GM23338 (cell line): Measurements from ENCODE around the gene C18orf54. TPM values are rescaled to one million over a fixed set of nuclear protein-coding genes. Genes with fewer than 3 reads are reported as not detected.
"Not testable (repeated sequence)": the region's sequence is repeated elsewhere in the genome, so short reads cannot be mapped to it uniquely, and the experiment has no call there.

Source experiments
- ATAC-seq: fragments of 200-7000 bp; cut with Tn5 transposase; 3 replicates; pipeline ENCODE4 v1.9.1; 2020
- DNase-seq: peaks from one replicate; pipeline ENCODE4 v3.0.0-alpha.2; 2015; ENCODE audit warnings: low spot score
- H2AFZ ChIP-seq: fragments of 200-600 bp; sonication (generic); 2 replicates; pipeline ENCODE4 v1.8.0; 2016; ENCODE audit warnings: antibody characterized with exemption, mild to moderate bottlenecking, moderate library complexity
- H3F3A ChIP-seq: fragments of 200-600 bp; sonication (generic); replicated peaks from 2 replicates; pipeline ENCODE4 v1.8.0; 2017; ENCODE audit warnings: antibody characterized with exemption, mixed run types, low read depth
- H3K27ac ChIP-seq: fragments of 200-600 bp; sonication (generic); 2 replicates; pipeline ENCODE4 v1.6.1; 2016; ENCODE audit warnings: low read depth
- H3K27me3 ChIP-seq: fragments of 200-600 bp; sonication (generic); 2 replicates; pipeline ENCODE4 v1.8.0; 2016; ENCODE audit warnings: mild to moderate bottlenecking, mixed run types, moderate library complexity; ENCODE audit not compliant: insufficient read depth
- H3K36me3 ChIP-seq: fragments of 200-600 bp; sonication (generic); 2 replicates; pipeline ENCODE4 v1.8.0; 2016; ENCODE audit warnings: mild to moderate bottlenecking; ENCODE audit not compliant: insufficient read depth
- H3K4me1 ChIP-seq: fragments of 200-600 bp; sonication (generic); 2 replicates; pipeline ENCODE4 v1.8.0; 2016; ENCODE audit warnings: mild to moderate bottlenecking, moderate library complexity; ENCODE audit not compliant: insufficient read depth
- H3K4me2 ChIP-seq: fragments of 200-600 bp; sonication (generic); 2 replicates; pipeline ENCODE4 v1.7.1; 2017; ENCODE audit warnings: mixed run types
- H3K4me3 ChIP-seq: fragments of 200-600 bp; sonication (generic); 2 replicates; pipeline ENCODE4 v1.6.1; 2016; ENCODE audit warnings: mixed run types
- H3K79me2 ChIP-seq: fragments of 200-600 bp; sonication (generic); replicated peaks from 2 replicates; pipeline ENCODE4 v1.8.0; 2017; ENCODE audit warnings: mild to moderate bottlenecking; ENCODE audit not compliant: insufficient read depth
- H3K9me2 ChIP-seq: fragments of 200-600 bp; sonication (generic); 2 replicates; pipeline ENCODE4 v1.8.0; 2017; ENCODE audit not compliant: insufficient read depth
- H4K20me1 ChIP-seq: fragments of 200-600 bp; sonication (generic); replicated peaks from 2 replicates; pipeline ENCODE4 v1.8.0; 2017; ENCODE audit warnings: mild to moderate bottlenecking; ENCODE audit not compliant: insufficient read depth
- H3K27ac Mint-ChIP-seq: 2 replicates; pipeline ENCODE4 v1.8.0; 2020; ENCODE audit warnings: inconsistent platforms, mild to moderate bottlenecking, moderate library complexity, mixed read lengths
- H3K27me3 Mint-ChIP-seq: 3 replicates; pipeline ENCODE4 v1.8.0; 2022; ENCODE audit warnings: low read depth, mild to moderate bottlenecking, moderate library complexity, mixed read lengths, inconsistent platforms; ENCODE audit not compliant: insufficient read depth, poor library complexity
- H3K36me3 Mint-ChIP-seq: 3 replicates; pipeline ENCODE4 v1.8.0; 2021; ENCODE audit warnings: low read depth, mild to moderate bottlenecking, inconsistent platforms, moderate library complexity, mixed read lengths
- H3K4me1 Mint-ChIP-seq: 3 replicates; pipeline ENCODE4 v1.8.0; 2020; ENCODE audit warnings: mild to moderate bottlenecking, inconsistent platforms, mixed read lengths
- H3K4me3 Mint-ChIP-seq: 3 replicates; pipeline ENCODE4 v1.8.0; 2021; ENCODE audit warnings: moderate library complexity, mild to moderate bottlenecking, inconsistent platforms, mixed read lengths
- H3K9me3 Mint-ChIP-seq: 3 replicates; pipeline ENCODE4 v1.8.0; 2020; ENCODE audit warnings: moderate library complexity, mild to moderate bottlenecking, inconsistent platforms, mixed read lengths
- CTCF ChIP-seq, 2 experiments: fragments of 200-600 bp in 1 of 2; sonication (generic) in 1 of 2; conservative IDR thresholded peaks; 2 replicates each; pipeline versions ENCODE4 v1.5.1 to v1.6.1; 2016 to 2017; ENCODE audit warnings: antibody characterized with exemption in 2 of 2, low read depth in 2 of 2, mild to moderate bottlenecking in 2 of 2, moderate library complexity in 1 of 2
- EZH2 ChIP-seq: fragments of 200-600 bp; sonication (generic); IDR thresholded peaks from one replicate; pipeline ENCODE4 v1.8.0; 2017; ENCODE audit warnings: antibody characterized with exemption, mild to moderate bottlenecking, low read depth; ENCODE audit not compliant: unreplicated experiment
- EZH2phosphoT487 ChIP-seq: fragments of 200-600 bp; sonication (generic); IDR thresholded peaks from one replicate; pipeline ENCODE4 v1.8.1; 2018; ENCODE audit warnings: antibody characterized with exemption; ENCODE audit not compliant: unreplicated experiment
- polyA plus RNA-seq: library from polyadenylated mRNA; unstranded; fragments of >200 nt; fragmentation: Nextera tagmentation; extraction: Ambion mirVana; gene quantifications from 2 replicates; pipeline ENCODE4 v1.2.1, GENCODE V29; 2016
- total RNA-seq: library from RNA; depleted of rRNA; stranded (reverse); fragments of >200 nt; shearing (Covaris generic); gene quantifications from 2 replicates; pipeline ENCODE4 v1.2.3, GENCODE V29; 2014

C18orf54 gene
- total and polyA plus RNA-seq, 2 experiments from 2014 or later: 13.9 to 29.6 TPM

GRCh38 chr18:54386043-54386442 lies 28.3 kb downstream of the C18orf54 start (continued):
- TF ChIP-seq CTCF (conservative IDR thresholded peaks at IDR 0.05; ENCODE audit: low read depth in 2 of 2): no peak
- TF ChIP-seq EZH2phosphoT487: no peak

GRCh38 chr18:54386800-54387495 lies 29.2 kb downstream of the C18orf54 start:
- H3K4me2 ChIP-seq, H4K20me1 ChIP-seq, H3K27me3 ChIP-seq, H3K27ac ChIP-seq, H3K79me2 ChIP-seq, H3F3A ChIP-seq, H3K4me3 Mint-ChIP-seq, DNase-seq, ATAC-seq, H3K4me3 ChIP-seq, H3K36me3 ChIP-seq, H3K27me3 Mint-ChIP-seq, H3K27ac Mint-ChIP-seq, H3K9me2 ChIP-seq, H2AFZ ChIP-seq: not testable (repeated sequence)
- H3K36me3 Mint-ChIP-seq: peaks cover 19% of the 10 kb centered on the region; the same call in 2 of the 3 replicates
- peaks cover 32% of the 10 kb centered on the region for H3K4me1 Mint-ChIP-seq
- peaks cover 27% of the 10 kb centered on the region for H3K4me1 ChIP-seq
- H3K9me3 Mint-ChIP-seq: peaks cover 16% of the 10 kb centered on the region; the same call in 2 of the 3 replicates

GRCh38 chr18:54387631-54388030 lies 29.9 kb downstream of the C18orf54 start:
- Mint-ChIP-seq H3K36me3 (peaks cover 19% of the 10 kb centered on the region; the same call in 2 of the 3 replicates), H3K27ac (no peak overlapping the region), H3K4me3 (no peak overlapping the region), H3K4me1 (peaks cover 27% of the 10 kb centered on the region), H3K9me3 (peaks cover 16% of the 10 kb centered on the region; the same call in 2 of the 3 replicates), H3K27me3 (no peaks in the 10 kb centered on the region)
- Histone ChIP-seq H4K20me1 (no peaks in the 10 kb centered on the region), H3F3A (no peaks in the 10 kb centered on the region), H3K27ac (no peak overlapping the region), H3K4me3 (no peak overlapping the region), H3K79me2 (no peaks in the 10 kb centered on the region), H3K4me1 (peaks cover 21% of the 10 kb centered on the region), H3K4me2 (no peak overlapping the region), H3K36me3 (no peaks in the 10 kb centered on the region), H3K9me2 (0 out of 2 replicates have a peak, but pooled peaks cover 4% of the 10 kb centered on the region), H2AFZ (no peak overlapping the region), H3K27me3 (no peaks in the 10 kb centered on the region)
- no peak for ATAC-seq
- DNase-seq: no peak
- no peak for TF ChIP-seq EZH2
